Anterior cingulate cortex (tissue), 58 donors: Measurements from ENCODE around the gene SH2D4B.

Experiments
- DNase-seq, 58 donors: peaks; one replicate each; lab custom pipeline; 2025; lab: John Stamatoyannopoulos, UW

SH2D4B gene

GRCh38 chr10:80503584-80504157 is 34.0 kb upstream of the SH2D4B start:
- no peak for DNase-seq

GRCh38 chr10:80504158-80504811 is 33.4 kb upstream of the SH2D4B start:
- no peak for DNase-seq

GRCh38 chr10:80504897-80505465 is 32.7 kb upstream of the SH2D4B start:
- no peak for DNase-seq

- no peak for DNase-seq
Observed at GRCh38 chr10:80506189-80506575, 31.5 kb upstream of the SH2D4B start.

- DNase-seq: no peak
Observed at GRCh38 chr10:80506836-80507487, 30.7 kb upstream of the SH2D4B start.

GRCh38 chr10:80509108-80509402 is 28.6 kb upstream of the SH2D4B start:
- DNase-seq: no peak

- no peak for DNase-seq
Observed at GRCh38 chr10:80509403-80510161, 28.1 kb upstream of the SH2D4B start.

- no peak for DNase-seq
Observed at GRCh38 chr10:80512031-80512526, 25.6 kb upstream of the SH2D4B start.

GRCh38 chr10:80513106-80513505 is 24.6 kb upstream of the SH2D4B start:
- no peak for DNase-seq

GRCh38 chr10:80515511-80515910 is 22.2 kb upstream of the SH2D4B start:
- no peak for DNase-seq

- DNase-seq: no peak
Observed at GRCh38 chr10:80515941-80516340, 21.8 kb upstream of the SH2D4B start.

GRCh38 chr10:80516506-80517075 is 21.1 kb upstream of the SH2D4B start:
- no peak for DNase-seq

GRCh38 chr10:80517416-80518142 is 20.1 kb upstream of the SH2D4B start:
- no peak for DNase-seq

GRCh38 chr10:80518143-80518806 is 19.4 kb upstream of the SH2D4B start:
- no peak for DNase-seq

- DNase-seq: no peak
Observed at GRCh38 chr10:80518807-80519360, 18.8 kb upstream of the SH2D4B start.

- no peak for DNase-seq
Observed at GRCh38 chr10:80519936-80520650, 17.6 kb upstream of the SH2D4B start.

- no peak for DNase-seq
Observed at GRCh38 chr10:80520661-80521470, 16.8 kb upstream of the SH2D4B start.
